ENCODE results near the gene KMT2B.
"Not testable (repeated sequence)": the region's sequence is repeated elsewhere in the genome, so short reads cannot be mapped to it uniquely, and the experiment has no call there.

KMT2B gene

GRCh38 chr19:35717665-35718344, at the start of gene KMT2B:
TSS of gene KMT2B (plus strand) at chr19:35718003. CDS start at chr19:35718019, 16 bp downstream.
- peak; percentile 97 for DNase-seq

- no peak for DNase-seq
Observed at GRCh38 chr19:35669566-35669965, 48.2 kb upstream of the KMT2B start.

- no peak for DNase-seq
Observed at GRCh38 chr19:35669974-35670373, 47.8 kb upstream of the KMT2B start.

- no peak for DNase-seq
Observed at GRCh38 chr19:35670686-35671085, 47.1 kb upstream of the KMT2B start.

- no peak for DNase-seq
Observed at GRCh38 chr19:35671818-35672217, 46.0 kb upstream of the KMT2B start.

GRCh38 chr19:35673121-35673804, 44.5 kb upstream of the KMT2B start:
- peak; percentile 38 for DNase-seq

- no peak for DNase-seq
Observed at GRCh38 chr19:35675589-35676140, 42.1 kb upstream of the KMT2B start.

GRCh38 chr19:35689836-35690235, 28.0 kb upstream of the KMT2B start:
- no peak for DNase-seq

GRCh38 chr19:35691106-35691505, 26.7 kb upstream of the KMT2B start:
- not testable (repeated sequence) for DNase-seq

- DNase-seq = no peak
Observed at GRCh38 chr19:35692010-35692409, 25.8 kb upstream of the KMT2B start.

- DNase-seq = no peak
Observed at GRCh38 chr19:35693422-35693821, 24.4 kb upstream of the KMT2B start.

GRCh38 chr19:35693835-35694599, 23.8 kb upstream of the KMT2B start:
- DNase-seq = peak; percentile 77

- DNase-seq = no peak
Observed at GRCh38 chr19:35695895-35696422, 21.8 kb upstream of the KMT2B start.

GRCh38 chr19:35696835-35697234, 21.0 kb upstream of the KMT2B start:
- no peak for DNase-seq

GRCh38 chr19:35702223-35703012, 15.4 kb upstream of the KMT2B start:
- DNase-seq = peak; percentile 96

- DNase-seq = no peak
Observed at GRCh38 chr19:35703343-35703742, 14.5 kb upstream of the KMT2B start.

GRCh38 chr19:35704218-35704617, 13.6 kb upstream of the KMT2B start, which contains the start of gene ZBTB32:
TSS of gene ZBTB32 (plus strand) at chr19:35704558. CDS start at chr19:35714627, 10,069 bp downstream.
- no peak for DNase-seq

GRCh38 chr19:35708391-35708790, 9.4 kb upstream of the KMT2B start:
- DNase-seq = no peak

GRCh38 chr19:35710784-35711723, 6.7 kb upstream of the KMT2B start:
- no peak for DNase-seq

GRCh38 chr19:35712567-35713505, 5.0 kb upstream of the KMT2B start:
- DNase-seq = no peak
